ENCODE measurements around the gene ADGRD1. TPM values are rescaled to one million over a fixed set of nuclear protein-coding genes. Genes with fewer than 3 reads are reported as not detected.

The ADGRD1 gene
- total and polyA plus RNA-seq, 2 of the 8 experiments (the other 6 are each of a cell fraction or from before 2014, with no cell fraction given): 0.36 to 0.48 TPM

DNA sequence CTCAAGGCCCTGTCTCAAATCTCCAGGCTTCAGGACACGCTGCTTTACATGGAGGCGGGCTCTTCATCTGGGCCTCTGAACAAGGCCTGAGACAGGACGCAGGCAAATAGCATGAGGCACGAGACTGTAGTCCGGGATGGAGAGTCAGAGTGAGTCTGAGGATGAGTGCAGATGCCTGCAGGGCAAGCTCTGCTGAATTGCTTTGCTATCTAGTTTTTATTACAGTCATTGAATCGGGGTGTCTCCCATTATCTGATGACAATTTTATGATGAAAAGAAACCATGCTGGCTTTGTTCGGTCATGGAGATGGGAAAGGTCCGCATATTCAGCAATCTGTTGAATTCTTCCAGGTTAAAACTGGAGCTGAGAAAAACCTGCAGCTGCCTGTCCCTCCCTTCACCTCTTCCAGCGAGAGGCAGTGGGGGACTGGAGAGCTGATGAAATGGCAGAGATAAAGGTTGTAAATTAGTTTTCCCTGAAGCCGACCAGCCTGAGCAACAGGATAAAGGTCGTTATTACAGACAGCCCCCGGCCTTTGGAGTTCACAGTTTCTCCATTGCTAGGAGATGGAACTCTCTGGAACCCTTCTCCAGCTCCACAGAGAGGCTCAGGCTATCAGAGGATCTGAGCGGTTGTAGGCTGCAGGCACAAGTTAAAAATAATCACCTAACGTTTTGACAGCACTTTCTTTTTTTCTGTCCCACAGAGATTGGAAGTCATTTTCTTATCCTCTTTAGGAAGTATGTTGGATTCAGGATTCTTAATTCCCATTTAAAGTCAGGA, 1.3 kb upstream of the ADGRD1 start:
- Histone ChIP-seq H2BK20ac (ENCODE audit: low read length) (peak overlapping the region; percentile 49; the same call in 1 of the 2 replicates), H4K5ac (ENCODE audit: insufficient read length, low read depth, low read length) (no peak overlapping the region), H3K36me3 (ENCODE audit: control insufficient read depth in 2 of 4, insufficient read depth in 4 of 4, low read length in 3 of 4) (no peaks in the 10 kb centered on the region), H3K4me1 (replicated peaks in 1 of 4; ENCODE audit: control insufficient read depth in 3 of 4, insufficient read depth in 4 of 4, low read length in 3 of 4) (peaks cover 3 to 28% (median 6%) of the 10 kb centered on the region in 4 experiments; a peak in 6 of 7 replicates), H3K23me2 (ENCODE audit: low read depth, low read length) (peaks cover 3% of the 10 kb centered on the region; the same call in 1 of the 2 replicates), H2AFZ (ENCODE audit: low read length) (peak overlapping the region; percentile 26; the same call in 1 of the 2 replicates), H2BK15ac (ENCODE audit: low read length) (0 out of 2 replicates have a peak overlapping the region, but pooled peaks have one; percentile 77), H3K27me3 (replicated peaks in 1 of 4; ENCODE audit: control insufficient read depth in 3 of 4, extremely low read depth in 1 of 4, insufficient read depth in 3 of 4, low read length in 3 of 4) (peaks cover 0 to 4% (median 2%) of the 10 kb centered on the region in 4 experiments; a peak in 2 of 7 replicates), H3K14ac (ENCODE audit: insufficient read length) (no peak overlapping the region), H4K91ac (replicated peaks; ENCODE audit: insufficient read length, low read length) (no peak overlapping the region), H4K20me1 (replicated peaks in 1 of 2; ENCODE audit: control insufficient read depth in 1 of 2, insufficient read depth in 2 of 2, low read length in 2 of 2) (peaks cover 0 to 4% of the 10 kb centered on the region in 2 experiments), H3K4ac (replicated peaks; ENCODE audit: insufficient read length, low read depth, low read length) (no peak overlapping the region), H2AK5ac (ENCODE audit: low read depth, low read length) (no peak overlapping the region), H3K79me1 (ENCODE audit: low read depth, low read length) (no peaks in the 10 kb centered on the region), H3K79me2 (ENCODE audit: control insufficient read depth in 1 of 2, insufficient read depth in 2 of 2, low read length in 2 of 2) (no peaks in the 10 kb centered on the region), H2BK5ac (ENCODE audit: low read depth, low read length) (no peak overlapping the region; the same call in 1 of the 2 replicates), H4K8ac (ENCODE audit: extremely low read depth, insufficient read depth, low read length) (no peak overlapping the region), H3K27ac (ENCODE audit: low read depth, low read length) (no peak overlapping the region), H2BK12ac (ENCODE audit: low read depth, low read length) (no peak overlapping the region), H3K4me2 (ENCODE audit: insufficient read depth in 1 of 2, low read depth in 2 of 2, low read length in 2 of 2) (no peak overlapping the region), H3K4me3 (ENCODE audit: extremely low read depth in 1 of 4, insufficient read depth in 2 of 4, low read depth in 3 of 4, low read length in 4 of 4) (no peak overlapping the region), H3K9me3 (ENCODE audit: insufficient read depth in 2 of 2, low read depth in 1 of 2, low read length in 1 of 2) (no peaks in the 10 kb centered on the region), H3K9ac (replicated peaks in 1 of 4; ENCODE audit: extremely low read depth in 1 of 4, low read depth in 3 of 4, low read length in 3 of 4) (no peak overlapping the region), H3K18ac (ENCODE audit: extremely low read depth, low read length) (no peak overlapping the region), H2BK120ac (replicated peaks; ENCODE audit: low read depth, low read length) (no peak overlapping the region), H3K56ac (replicated peaks; ENCODE audit: insufficient read length, low read depth, low read length) (no peak overlapping the region), H3K23ac (ENCODE audit: insufficient read length) (no peak overlapping the region)
- DNase-seq (ENCODE audit: low read depth in 1 of 2, low spot score in 2 of 2) (no peak), FAIRE-seq (no peak)
- POLR2A ChIA-PET (ENCODE audit: partially characterized antibody): interaction anchor here (1.5 to 1.7 kb wide), 2 partner anchors 17 to 73 kb away, joined by 3 to 4 read pairs; no protein-coding TSS in a partner anchor
- WGBS, 2 experiments (ENCODE audit: extremely low coverage in 1 of 2, insufficient coverage in 1 of 2, insufficient read length in 1 of 2, insufficient replicate concordance in 2 of 2, low coverage in 1 of 2, low lambda C conversion rate in 2 of 2, missing lambda C conversion rate in 1 of 2): 76% methylated on average over 14 of the region's 14 CpGs; no CpG with 5 or more reads in 1 of the 2 experiments
- CTCF ChIA-PET (ENCODE audit: partially characterized antibody): interaction anchor here (0.7 to 1.0 kb wide), 3 partner anchors 20 to 37 kb away, joined by 3 read pairs; no protein-coding TSS in a partner anchor
- TF ChIP-seq YY1 (IDR thresholded peaks at IDR 0.05; ENCODE audit: low read depth, low read length) (no peak), TAF7 (optimal IDR thresholded peaks at IDR 0.05; ENCODE audit: borderline replicate concordance, low read depth, low read length) (no peak)

Measured in H1 (cell line).